SU-DHL-6 (cell line): ENCODE data around the gene STAG3.

Source experiments
- H2AFZ ChIP-seq: fragments of 200-600 bp; sonication (generic); 2 replicates; pipeline ENCODE4 v1.6.1; 2014; ENCODE audit warnings: low read depth, mild to moderate bottlenecking, moderate library complexity, mixed read lengths, antibody characterized with exemption, low read length; ENCODE audit not compliant: severe bottlenecking
- H3F3A ChIP-seq: fragments of 200-600 bp; shearing (Covaris generic); 2 replicates; pipeline ENCODE4 v1.6.0; 2016; ENCODE audit warnings: antibody characterized with exemption, mild to moderate bottlenecking; ENCODE audit not compliant: insufficient read depth
- H3K27ac ChIP-seq: fragments of 200-600 bp; sonication (generic); 2 replicates; pipeline ENCODE4 v1.5.1; 2016; ENCODE audit warnings: low read depth, mild to moderate bottlenecking, low read length, moderate library complexity, mixed read lengths
- H3K27me3 ChIP-seq: fragments of 200-600 bp; sonication (generic), shearing (Covaris generic); 2 replicates; pipeline ENCODE4 v1.6.0; 2014; ENCODE audit warnings: mild to moderate bottlenecking, low read length
- H3K36me3 ChIP-seq: fragments of 200-600 bp; sonication (generic); 2 replicates; pipeline ENCODE4 v1.6.1; 2014; ENCODE audit warnings: mild to moderate bottlenecking, low read length, mixed read lengths
- H3K4me2 ChIP-seq: fragments of 300-600, 200-600 bp; shearing (Covaris generic), sonication (generic); 2 replicates; pipeline ENCODE4 v1.6.0; 2014; ENCODE audit warnings: low read length, low read depth, mild to moderate bottlenecking; ENCODE audit not compliant: poor library complexity, severe bottlenecking
- H3K4me3 ChIP-seq: fragments of 200-600 bp; sonication (generic); 2 replicates; pipeline ENCODE4 v1.5.1; 2014; ENCODE audit warnings: antibody characterized with exemption, low read length, mild to moderate bottlenecking, mixed read lengths; ENCODE audit not compliant: insufficient read depth, poor library complexity, severe bottlenecking
- H3K79me2 ChIP-seq: fragments of 200-600 bp; sonication (generic); 2 replicates; pipeline ENCODE4 v1.6.1; 2014; ENCODE audit warnings: mild to moderate bottlenecking, low read length, moderate library complexity; ENCODE audit not compliant: insufficient read depth
- H3K9ac ChIP-seq: fragments of 200-600 bp; sonication (generic); 2 replicates; pipeline ENCODE4 v1.7.0; 2014; ENCODE audit warnings: mild to moderate bottlenecking, low read length
- H3K9me2 ChIP-seq: fragments of 200-600 bp; sonication (generic); replicated peaks from 2 replicates; pipeline ENCODE4 v1.6.1; 2014; ENCODE audit warnings: low read length; ENCODE audit not compliant: insufficient read depth
- H3K9me3 ChIP-seq: fragments of 200-600 bp; sonication (generic); 2 replicates; pipeline ENCODE4 v1.6.1; 2014; ENCODE audit warnings: low read length, mixed read lengths; ENCODE audit not compliant: insufficient read depth
- H4K20me1 ChIP-seq: fragments of 200-600 bp; sonication (generic); 2 replicates; pipeline ENCODE4 v1.6.1; 2014; ENCODE audit warnings: low read depth, mild to moderate bottlenecking, antibody characterized with exemption, low read length, moderate library complexity, mixed read lengths
- CTCF ChIP-seq: fragments of 200-600 bp; sonication (generic); IDR thresholded peaks from one replicate; pipeline ENCODE4 v1.5.1; 2017; ENCODE audit warnings: antibody characterized with exemption, mild to moderate bottlenecking, low read length, moderate library complexity; ENCODE audit not compliant: insufficient read depth, poor library complexity, severe bottlenecking
- EZH2phosphoT487 ChIP-seq: fragments of 200-600 bp; sonication (generic), shearing (Covaris generic); conservative IDR thresholded peaks from 2 replicates; pipeline ENCODE4 v1.6.1; 2018; ENCODE audit warnings: mild to moderate bottlenecking, antibody characterized with exemption, low read length, moderate library complexity, mixed read lengths

Gene STAG3

GRCh38 chr7:100154651-100155491 is 22.8 kb upstream of the STAG3 start:
- no peak overlapping the region for H3K4me3 ChIP-seq
- H3K36me3 ChIP-seq, result no peaks in the 10 kb centered on the region
- TF ChIP-seq EZH2phosphoT487 (no peak), CTCF (no peak)
- H3K9me3 ChIP-seq, result no peaks in the 10 kb centered on the region
- H3K9me2 ChIP-seq, result no peaks in the 10 kb centered on the region
- H3K79me2 ChIP-seq, result peaks cover 23% of the 10 kb centered on the region
- no peak overlapping the region for H2AFZ ChIP-seq
- H4K20me1 ChIP-seq, result no peaks in the 10 kb centered on the region
- H3K9ac ChIP-seq, result no peak overlapping the region
- H3K27ac ChIP-seq, result no peak overlapping the region
- no peak overlapping the region for H3K4me2 ChIP-seq
- no peaks in the 10 kb centered on the region for H3K27me3 ChIP-seq
- H3F3A ChIP-seq, result peaks cover 53% of the 10 kb centered on the region

- H3K4me2 ChIP-seq, result no peak overlapping the region
Observed at GRCh38 chr7:100155553-100156317, 22.0 kb upstream of the STAG3 start.

DNA sequence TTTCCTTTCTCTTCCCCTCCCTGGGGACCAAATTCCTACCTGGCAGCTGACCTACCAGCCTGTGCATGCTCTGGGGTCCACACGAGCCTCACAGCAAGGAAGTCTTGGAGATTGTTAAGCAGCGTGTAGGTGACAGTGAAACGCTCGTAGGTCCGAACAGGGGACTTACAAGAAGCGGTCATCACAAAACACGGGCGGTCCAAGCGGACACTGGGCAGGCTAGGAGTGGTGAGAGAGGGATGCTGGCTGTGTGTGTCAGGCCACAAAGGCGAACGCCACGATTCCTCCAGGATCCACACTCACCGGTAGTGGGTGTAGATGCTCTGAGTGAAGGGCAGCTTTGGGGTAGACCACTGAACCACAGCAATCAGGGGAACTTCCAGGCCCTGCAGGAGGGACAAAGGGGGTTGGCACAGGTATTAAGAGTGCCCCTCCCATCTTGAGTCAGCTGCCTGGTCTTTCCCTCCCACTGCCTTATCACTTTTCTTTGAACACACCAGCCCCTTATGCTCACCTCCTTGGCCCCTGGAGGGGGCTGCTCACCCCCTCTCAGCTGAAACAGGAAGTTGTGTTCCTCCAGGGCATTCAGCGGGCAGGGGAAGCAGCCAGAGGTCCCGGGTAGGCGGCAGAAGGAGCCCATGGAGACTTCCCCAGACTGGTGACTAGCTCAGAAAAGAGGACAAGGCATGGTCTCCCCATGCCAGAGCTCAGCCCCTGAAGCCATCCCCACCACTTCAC is 21.2 kb upstream of the STAG3 start:
- TF ChIP-seq EZH2phosphoT487 (no peak), CTCF (no peak)
- Histone ChIP-seq H3K27me3 (no peaks in the 10 kb centered on the region), H3K36me3 (no peaks in the 10 kb centered on the region), H3K9ac (peak overlapping the region; percentile 92), H3K79me2 (peaks cover 13% of the 10 kb centered on the region), H3K4me2 (peak overlapping the region; percentile 89), H3F3A (peaks cover 48% of the 10 kb centered on the region), H3K27ac (peak overlapping the region; percentile 70), H3K9me3 (no peaks in the 10 kb centered on the region), H3K9me2 (no peaks in the 10 kb centered on the region), H4K20me1 (no peaks in the 10 kb centered on the region), H3K4me3 (peak overlapping the region; percentile 95), H2AFZ (no peak overlapping the region)

More at GRCh38 chr7:100155553-100156317, 22.0 kb upstream of the STAG3 start:
- Histone ChIP-seq H3K27me3 (no peaks in the 10 kb centered on the region), H3K9me3 (no peaks in the 10 kb centered on the region), H3F3A (peaks cover 48% of the 10 kb centered on the region), H3K9me2 (no peaks in the 10 kb centered on the region), H4K20me1 (no peaks in the 10 kb centered on the region), H3K4me3 (no peak overlapping the region), H3K27ac (peak overlapping the region; percentile 70), H3K9ac (no peak overlapping the region), H3K79me2 (peaks cover 15% of the 10 kb centered on the region), H2AFZ (no peak overlapping the region), H3K36me3 (no peaks in the 10 kb centered on the region)
- TF ChIP-seq CTCF, result no peak
- no peak for TF ChIP-seq EZH2phosphoT487
